Measurements from ENCODE around the gene ARHGEF17.
A peak's percentile ranks its signal among the peaks of the same experiment; 100 is the strongest.
"Not testable (repeated sequence)": the region's sequence is repeated elsewhere in the genome, so short reads cannot be mapped to it uniquely, and the experiment has no call there.

Gene ARHGEF17, protein sequence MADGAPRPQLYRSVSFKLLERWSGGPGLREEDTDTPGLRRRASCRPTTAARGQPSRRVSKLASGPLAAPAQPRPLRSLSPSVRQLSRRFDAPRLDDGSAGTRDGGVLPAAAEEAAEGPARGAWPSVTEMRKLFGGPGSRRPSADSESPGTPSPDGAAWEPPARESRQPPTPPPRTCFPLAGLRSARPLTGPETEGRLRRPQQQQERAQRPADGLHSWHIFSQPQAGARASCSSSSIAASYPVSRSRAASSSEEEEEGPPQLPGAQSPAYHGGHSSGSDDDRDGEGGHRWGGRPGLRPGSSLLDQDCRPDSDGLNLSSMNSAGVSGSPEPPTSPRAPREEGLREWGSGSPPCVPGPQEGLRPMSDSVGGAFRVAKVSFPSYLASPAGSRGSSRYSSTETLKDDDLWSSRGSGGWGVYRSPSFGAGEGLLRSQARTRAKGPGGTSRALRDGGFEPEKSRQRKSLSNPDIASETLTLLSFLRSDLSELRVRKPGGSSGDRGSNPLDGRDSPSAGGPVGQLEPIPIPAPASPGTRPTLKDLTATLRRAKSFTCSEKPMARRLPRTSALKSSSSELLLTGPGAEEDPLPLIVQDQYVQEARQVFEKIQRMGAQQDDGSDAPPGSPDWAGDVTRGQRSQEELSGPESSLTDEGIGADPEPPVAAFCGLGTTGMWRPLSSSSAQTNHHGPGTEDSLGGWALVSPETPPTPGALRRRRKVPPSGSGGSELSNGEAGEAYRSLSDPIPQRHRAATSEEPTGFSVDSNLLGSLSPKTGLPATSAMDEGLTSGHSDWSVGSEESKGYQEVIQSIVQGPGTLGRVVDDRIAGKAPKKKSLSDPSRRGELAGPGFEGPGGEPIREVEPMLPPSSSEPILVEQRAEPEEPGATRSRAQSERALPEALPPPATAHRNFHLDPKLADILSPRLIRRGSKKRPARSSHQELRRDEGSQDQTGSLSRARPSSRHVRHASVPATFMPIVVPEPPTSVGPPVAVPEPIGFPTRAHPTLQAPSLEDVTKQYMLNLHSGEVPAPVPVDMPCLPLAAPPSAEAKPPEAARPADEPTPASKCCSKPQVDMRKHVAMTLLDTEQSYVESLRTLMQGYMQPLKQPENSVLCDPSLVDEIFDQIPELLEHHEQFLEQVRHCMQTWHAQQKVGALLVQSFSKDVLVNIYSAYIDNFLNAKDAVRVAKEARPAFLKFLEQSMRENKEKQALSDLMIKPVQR (N-terminal part only)

GRCh38 chr11:73308003-73308960 lies at the start of gene ARHGEF17:
ARHGEF17 (plus strand) TSS chr11:73308276; CDS start chr11:73308639, 363 bp downstream.
- peak in 44 of 56 donors; percentile 25 to 78 (median 58) for DNase-seq

DNA sequence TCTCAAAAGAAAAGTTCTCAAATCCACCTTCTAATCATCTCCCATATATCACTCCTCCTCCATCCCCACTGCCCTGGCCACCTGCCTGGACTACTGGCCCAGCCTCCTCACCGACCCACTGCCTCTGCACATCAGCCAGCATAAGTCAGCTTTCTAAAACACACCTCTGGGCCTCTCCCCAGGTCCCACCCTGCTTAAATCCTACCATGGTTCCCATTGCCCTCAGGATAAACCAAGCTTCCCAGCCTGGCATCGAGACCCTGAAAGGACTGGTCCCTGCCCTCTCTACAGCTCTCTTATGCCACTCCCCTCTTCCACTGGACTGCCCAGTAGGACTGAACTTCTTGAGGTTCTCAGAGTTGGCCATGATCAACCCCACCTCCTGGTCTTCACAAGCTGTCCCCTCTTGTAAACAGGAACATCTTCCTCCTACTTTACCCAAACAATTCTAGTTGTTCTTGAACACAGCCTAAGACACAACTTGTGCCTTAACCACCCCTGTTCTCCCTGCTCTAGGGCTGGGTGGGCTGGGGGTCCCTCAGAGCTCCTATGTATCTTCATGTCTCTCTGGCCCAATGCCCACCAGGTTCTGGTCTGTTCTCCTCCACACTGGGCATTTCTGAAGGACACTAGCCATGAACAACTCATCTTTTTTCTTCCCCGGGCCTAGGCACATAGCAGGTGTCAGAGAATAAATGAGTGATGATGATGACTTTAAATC lies 48.5 kb upstream of the ARHGEF17 start:
- no peak for DNase-seq

DNA sequence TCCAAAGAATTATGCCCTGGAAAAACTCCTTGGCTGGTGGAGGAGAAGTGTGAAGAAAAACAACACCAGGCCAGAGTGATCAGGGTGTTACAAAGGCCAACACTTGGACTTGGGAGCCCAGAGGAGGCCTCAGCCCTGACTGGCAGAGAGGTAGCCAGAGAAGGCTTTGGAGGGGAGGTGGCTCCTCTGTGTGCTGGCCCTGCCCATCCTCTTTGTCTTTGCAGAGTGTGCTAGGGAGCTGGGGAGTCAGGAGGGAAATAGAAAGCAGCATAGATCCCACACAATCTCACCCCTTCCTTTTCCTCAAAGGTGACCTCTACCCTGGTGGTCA lies 48.0 kb upstream of the ARHGEF17 start:
- DNase-seq: no peak

DNA sequence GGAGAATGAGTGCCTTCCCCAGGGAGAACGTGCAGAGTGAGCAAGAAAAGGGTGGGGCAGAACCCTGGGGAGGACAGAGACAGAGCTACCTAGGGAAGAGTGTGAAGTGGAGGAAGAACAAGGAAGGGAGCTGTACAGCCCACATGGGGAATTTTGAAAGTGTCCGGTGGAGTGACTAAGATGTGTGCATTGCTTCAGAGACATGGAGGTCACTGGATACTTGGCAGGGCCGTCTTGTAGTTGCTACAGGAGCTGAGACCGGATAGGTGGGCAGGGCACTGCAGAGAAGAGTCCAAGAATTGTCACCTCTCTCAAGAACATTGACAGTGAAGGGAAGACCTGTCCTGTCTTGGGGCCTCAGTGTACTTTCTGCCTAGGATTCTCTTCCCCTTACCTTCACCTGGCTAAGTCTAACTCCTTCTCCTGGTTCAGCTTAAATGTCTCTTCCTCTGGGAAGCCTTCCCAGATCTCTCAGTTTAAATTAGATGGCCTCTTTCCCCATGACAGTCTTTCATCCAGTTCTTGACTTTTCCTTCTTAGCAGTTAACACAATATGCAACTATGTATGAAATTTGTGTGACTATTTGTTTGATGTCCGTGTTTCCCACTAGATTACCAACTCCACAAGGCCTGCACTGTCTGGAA lies 45.1 kb upstream of the ARHGEF17 start:
- DNase-seq: no peak

DNA sequence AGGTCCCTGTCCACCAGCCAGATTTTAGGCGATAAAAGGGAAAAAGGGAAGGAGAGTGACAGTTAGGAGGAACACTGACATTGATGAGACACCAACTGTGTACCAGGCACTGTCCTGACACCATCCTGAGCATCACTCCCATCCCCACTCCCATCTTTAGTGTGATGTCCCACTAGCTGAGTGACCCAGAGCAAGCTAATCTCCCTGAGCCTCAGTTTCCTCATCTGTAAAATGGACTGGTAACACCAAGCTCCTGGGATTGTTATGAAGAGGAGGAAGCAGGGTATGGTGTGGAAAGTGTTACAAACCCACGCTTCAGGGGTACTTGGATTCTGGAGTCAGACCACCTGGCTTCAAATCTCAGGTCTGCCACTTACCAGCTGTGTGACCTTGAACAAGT lies 44.4 kb upstream of the ARHGEF17 start:
- DNase-seq: no peak

GRCh38 chr11:73265278-73265810 lies 42.7 kb upstream of the ARHGEF17 start:
- no peak for DNase-seq

DNA sequence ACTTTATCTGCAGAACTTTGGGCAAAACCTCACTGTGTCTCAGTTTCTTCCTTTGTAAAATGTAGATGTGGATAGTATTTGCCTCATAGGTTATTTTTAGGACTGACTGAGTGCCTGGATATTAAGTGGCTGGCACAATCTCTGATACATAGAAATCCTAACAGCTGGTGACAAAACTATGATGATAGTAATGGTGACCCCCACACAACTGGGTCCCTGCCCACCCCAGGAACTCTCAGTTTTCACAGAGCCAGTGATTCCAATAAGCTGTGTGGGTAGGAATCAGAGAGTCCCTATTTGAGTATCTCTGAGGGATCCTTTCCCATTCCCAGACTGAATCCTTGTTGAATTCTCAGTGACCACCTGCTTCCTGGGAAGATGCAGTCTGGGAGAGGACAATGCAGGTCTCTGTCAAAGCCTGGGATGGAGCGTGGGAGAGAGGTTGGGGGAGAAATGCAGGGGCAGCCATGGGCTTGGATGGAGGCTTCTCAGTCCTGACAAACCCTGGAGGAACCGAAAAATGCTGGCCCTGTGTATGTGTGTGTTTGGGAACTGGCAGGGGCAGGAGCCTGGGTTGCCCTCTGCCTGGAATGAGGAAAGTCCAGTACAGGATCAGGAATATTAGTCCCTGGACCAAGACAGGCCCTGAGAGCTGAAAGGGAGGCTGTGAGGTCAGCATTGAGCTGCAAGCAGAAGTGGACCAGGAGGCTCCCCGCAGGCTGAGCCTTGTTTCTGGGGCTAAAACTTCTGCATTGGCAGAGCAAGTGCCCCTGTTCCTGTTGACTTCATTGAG lies 42.0 kb upstream of the ARHGEF17 start:
- DNase-seq: no peak

GRCh38 chr11:73266646-73267020 lies 41.4 kb upstream of the ARHGEF17 start:
- DNase-seq: no peak

DNA sequence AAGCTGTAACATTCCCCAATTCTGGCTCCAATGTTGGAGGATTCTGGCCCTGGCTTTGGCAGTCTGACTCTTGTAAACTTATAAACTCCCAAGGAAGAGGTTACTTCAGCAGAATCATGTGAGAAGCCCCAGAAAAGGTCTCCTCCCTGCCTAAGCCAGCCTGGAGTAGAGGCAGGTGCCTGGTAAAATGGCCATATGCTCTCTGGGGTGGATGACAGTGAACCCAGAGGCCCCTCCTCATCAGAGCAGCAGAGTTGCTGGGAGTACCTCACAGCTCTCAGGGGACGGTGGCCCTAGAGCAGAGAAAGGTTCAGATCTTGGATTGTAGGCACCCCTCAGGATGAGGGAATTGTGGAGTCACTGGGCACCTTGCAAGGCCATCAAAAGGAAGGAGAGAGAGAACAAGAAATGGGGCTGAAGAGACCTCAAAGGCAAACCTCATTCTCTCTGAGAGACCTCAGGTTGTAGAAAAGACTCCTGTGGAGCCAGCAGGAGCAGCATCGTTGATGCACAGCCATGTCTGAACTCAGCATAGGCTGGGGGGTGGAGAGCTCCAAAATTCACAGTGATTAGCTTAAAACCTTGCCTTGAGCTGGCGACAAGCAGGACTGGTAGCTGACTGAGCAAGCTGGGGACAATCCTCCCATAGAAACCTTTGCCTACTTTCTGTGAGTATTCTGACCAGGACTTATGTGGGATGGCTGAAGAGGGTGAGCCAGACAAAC lies 40.8 kb upstream of the ARHGEF17 start:
- no peak for DNase-seq

GRCh38 chr11:73267906-73268540 lies 40.1 kb upstream of the ARHGEF17 start:
- DNase-seq: no peak

GRCh38 chr11:73268671-73269271 lies 39.3 kb upstream of the ARHGEF17 start:
- no peak for DNase-seq

DNA sequence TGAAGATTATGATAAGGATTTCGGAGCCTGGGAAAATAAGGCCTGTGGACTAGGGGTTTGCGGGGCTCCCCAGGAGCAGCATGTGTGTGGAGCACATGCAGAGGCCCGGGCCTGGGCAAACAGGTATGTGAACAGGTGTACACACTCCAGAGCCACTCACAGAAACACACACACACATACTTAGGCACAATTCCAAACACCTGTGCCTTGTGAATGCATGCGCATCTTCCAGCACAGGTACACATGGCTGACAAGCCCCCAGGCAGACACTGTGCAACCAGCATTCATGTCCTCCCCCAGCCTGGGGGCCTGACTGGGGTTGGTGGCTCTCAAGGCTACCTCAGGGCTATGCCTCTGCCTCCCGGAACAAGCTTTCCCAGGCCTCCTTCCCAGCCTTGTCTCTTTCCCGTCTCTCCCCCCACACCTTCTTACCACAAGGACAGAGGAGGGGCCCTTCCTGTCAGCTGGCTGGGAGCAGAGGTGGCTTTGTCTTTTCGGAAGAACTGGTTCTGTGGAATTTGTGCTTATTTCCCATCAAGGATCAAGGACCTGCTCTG lies 38.5 kb upstream of the ARHGEF17 start:
- DNase-seq: no peak

DNA sequence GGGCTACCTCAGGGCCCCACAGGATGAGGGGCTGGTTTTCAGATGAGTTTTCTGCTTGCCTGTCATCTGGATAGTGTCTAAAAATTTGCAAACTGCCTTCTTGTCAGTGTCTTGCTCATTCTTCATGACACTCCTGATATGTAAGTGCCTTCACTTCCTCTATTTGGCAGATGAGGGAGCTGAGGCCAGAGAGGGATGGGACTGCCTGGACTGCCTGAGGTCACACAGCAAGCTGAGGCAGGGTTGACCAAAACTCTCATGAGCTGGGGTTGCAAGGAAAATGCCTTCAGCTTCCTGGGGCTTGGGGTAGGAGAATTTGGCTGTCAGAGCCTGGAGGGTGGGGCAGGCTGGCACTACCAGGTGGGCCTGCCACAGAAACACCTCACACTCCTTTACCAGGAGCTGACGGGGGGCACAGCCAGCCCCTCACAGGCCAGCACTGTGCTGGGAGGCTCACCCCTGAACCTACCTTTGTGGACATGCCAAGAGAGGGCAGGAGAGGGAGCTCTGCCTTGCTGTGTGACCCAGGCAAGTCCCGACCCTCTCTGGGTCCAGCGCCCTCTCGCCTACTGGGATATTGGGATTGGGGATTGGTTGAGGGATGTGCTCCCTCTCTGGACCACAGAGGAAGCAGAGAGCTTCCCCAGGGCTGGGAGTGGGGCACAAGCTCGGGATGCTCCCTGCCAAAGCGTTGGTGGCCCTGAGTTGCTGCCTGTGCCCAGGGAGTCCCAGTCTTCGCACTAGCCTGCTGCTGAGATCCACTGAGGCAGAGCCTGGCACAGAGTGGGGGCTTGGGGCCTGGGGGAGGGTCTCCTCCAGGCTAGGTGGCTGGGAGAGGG lies 37.8 kb upstream of the ARHGEF17 start:
- no peak for DNase-seq

GRCh38 chr11:73270855-73271477 lies 37.1 kb upstream of the ARHGEF17 start:
- no peak for DNase-seq

DNA sequence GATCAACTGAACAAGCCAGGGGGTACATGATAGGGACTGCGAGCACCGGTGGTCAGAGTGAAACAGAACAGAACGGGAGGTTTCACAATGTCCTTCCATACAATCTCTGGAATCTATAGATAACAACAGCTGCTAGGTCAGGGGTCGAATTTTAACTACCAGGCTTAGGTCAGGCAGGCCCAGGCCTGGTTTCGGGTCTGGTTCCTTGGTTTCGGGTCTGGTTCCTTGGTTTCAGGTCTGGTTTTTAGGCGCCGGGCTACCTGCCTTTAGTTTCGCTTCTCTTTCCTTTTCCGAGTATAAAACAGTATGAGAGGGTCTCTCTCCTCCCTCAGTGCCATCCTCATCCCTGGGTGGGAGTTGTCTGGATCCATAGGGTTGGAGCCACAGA lies 36.6 kb upstream of the ARHGEF17 start:
- not testable (repeated sequence) for DNase-seq

All from nucleus accumbens (tissue), 56 donors.